Loucy (cell line): Measurements from ENCODE around the gene TFDP1.

Experiments used
- H2AFZ ChIP-seq: fragments of 200-600 bp; sonication (generic); 2 replicates; pipeline ENCODE4 v1.6.0; 2016; ENCODE audit warnings: antibody characterized with exemption, mild to moderate bottlenecking, low read length, moderate library complexity
- H3F3A ChIP-seq: fragments of 200-600 bp; 2 replicates; pipeline ENCODE4 v1.6.0; 2016; ENCODE audit warnings: antibody characterized with exemption, low read depth, mild to moderate bottlenecking
- H3K27me3 ChIP-seq: fragments of 200-600 bp; sonication (generic); 2 replicates; pipeline ENCODE4 v1.6.1; 2014; ENCODE audit warnings: low read length, mild to moderate bottlenecking; ENCODE audit not compliant: insufficient read depth, poor library complexity, severe bottlenecking
- H3K36me3 ChIP-seq: fragments of 200-600 bp; sonication (generic); 2 replicates; pipeline ENCODE4 v1.6.1; 2016; ENCODE audit warnings: low read length; ENCODE audit not compliant: insufficient read depth
- H3K4me1 ChIP-seq: fragments of 200-600 bp; sonication (generic); 2 replicates; pipeline ENCODE4 v1.5.1; 2014; ENCODE audit warnings: low read length, mild to moderate bottlenecking; ENCODE audit not compliant: insufficient read depth, poor library complexity, severe bottlenecking
- H3K4me2 ChIP-seq: fragments of 200-600 bp; sonication (generic); 2 replicates; pipeline ENCODE4 v1.6.0; 2014; ENCODE audit warnings: antibody characterized with exemption, low read length, low read depth, mild to moderate bottlenecking; ENCODE audit not compliant: poor library complexity, severe bottlenecking
- H3K4me3 ChIP-seq: fragments of 200-600 bp; sonication (generic); 2 replicates; pipeline ENCODE4 v1.5.1; 2014; ENCODE audit warnings: low read length, mild to moderate bottlenecking, mixed read lengths; ENCODE audit not compliant: poor library complexity, severe bottlenecking
- H3K79me2 ChIP-seq: fragments of 200-600 bp; sonication (generic); 2 replicates; pipeline ENCODE4 v1.6.1; 2014; ENCODE audit warnings: low read length; ENCODE audit not compliant: insufficient read depth
- H3K9ac ChIP-seq: fragments of 200-600 bp; sonication (generic); 2 replicates; pipeline ENCODE4 v1.6.0; 2014; ENCODE audit warnings: mild to moderate bottlenecking, low read depth, low read length, moderate library complexity; ENCODE audit not compliant: poor library complexity, severe bottlenecking
- H3K9me2 ChIP-seq: fragments of 200-600 bp; sonication (generic); replicated peaks from 2 replicates; pipeline ENCODE4 v1.6.1; 2016; ENCODE audit warnings: low read depth, low read length, mixed read lengths
- H3K9me3 ChIP-seq: fragments of 200-600 bp; sonication (generic); 2 replicates; pipeline ENCODE4 v1.6.1; 2014; ENCODE audit warnings: mild to moderate bottlenecking, antibody characterized with exemption, low read length, low read depth; ENCODE audit not compliant: insufficient read depth
- H4K20me1 ChIP-seq: fragments of 200-600 bp; sonication (generic); 2 replicates; pipeline ENCODE4 v1.6.0; 2014; ENCODE audit warnings: antibody characterized with exemption, low read length, mild to moderate bottlenecking; ENCODE audit not compliant: insufficient read depth, poor library complexity, severe bottlenecking
- EZH2phosphoT487 ChIP-seq: fragments of 200-600 bp; IDR thresholded peaks from 2 replicates; pipeline ENCODE4 v1.6.1; 2018; ENCODE audit warnings: antibody characterized with exemption, mild to moderate bottlenecking, moderate library complexity, borderline replicate concordance
- TF ChIP-seq, protein P1 (sequence below): fragments of 200-600 bp; sonication (generic); conservative IDR thresholded peaks from 2 replicates; pipeline ENCODE4 v1.5.1; 2014; ENCODE audit warnings: mild to moderate bottlenecking, antibody characterized with exemption, low read length

Gene TFDP1

DNA sequence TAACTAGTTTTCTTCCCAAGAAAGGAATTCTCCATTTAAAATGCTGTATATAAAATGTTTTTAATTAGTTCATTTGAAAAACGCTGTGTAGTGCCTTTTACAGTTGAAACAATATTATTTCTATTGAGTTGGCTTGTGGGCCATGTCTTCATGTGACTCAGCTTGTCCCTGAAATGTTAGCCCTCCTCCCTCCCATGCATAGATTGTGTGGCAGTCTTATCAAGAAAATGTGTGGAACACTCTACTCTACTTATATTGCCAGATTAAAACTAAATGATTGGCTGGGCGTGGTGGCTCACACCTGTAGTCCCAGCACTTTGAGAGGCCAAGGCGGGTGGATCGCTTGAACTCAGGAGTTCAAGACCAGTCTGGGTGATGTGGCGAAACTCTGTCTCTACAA lies 33.4 kb downstream of the TFDP1 start:
- H3F3A ChIP-seq: no peaks in the 10 kb centered on the region
- no peak overlapping the region for H3K9ac ChIP-seq
- H3K9me3 ChIP-seq: no peaks in the 10 kb centered on the region
- no peaks in the 10 kb centered on the region for H3K4me1 ChIP-seq
- no peaks in the 10 kb centered on the region for H3K79me2 ChIP-seq
- H3K9me2 ChIP-seq: no peaks in the 10 kb centered on the region
- H3K27me3 ChIP-seq: no peaks in the 10 kb centered on the region
- no peak overlapping the region for H2AFZ ChIP-seq
- no peaks in the 10 kb centered on the region for H3K36me3 ChIP-seq
- H3K4me2 ChIP-seq: no peak overlapping the region
- TF ChIP-seq, protein P1, sequence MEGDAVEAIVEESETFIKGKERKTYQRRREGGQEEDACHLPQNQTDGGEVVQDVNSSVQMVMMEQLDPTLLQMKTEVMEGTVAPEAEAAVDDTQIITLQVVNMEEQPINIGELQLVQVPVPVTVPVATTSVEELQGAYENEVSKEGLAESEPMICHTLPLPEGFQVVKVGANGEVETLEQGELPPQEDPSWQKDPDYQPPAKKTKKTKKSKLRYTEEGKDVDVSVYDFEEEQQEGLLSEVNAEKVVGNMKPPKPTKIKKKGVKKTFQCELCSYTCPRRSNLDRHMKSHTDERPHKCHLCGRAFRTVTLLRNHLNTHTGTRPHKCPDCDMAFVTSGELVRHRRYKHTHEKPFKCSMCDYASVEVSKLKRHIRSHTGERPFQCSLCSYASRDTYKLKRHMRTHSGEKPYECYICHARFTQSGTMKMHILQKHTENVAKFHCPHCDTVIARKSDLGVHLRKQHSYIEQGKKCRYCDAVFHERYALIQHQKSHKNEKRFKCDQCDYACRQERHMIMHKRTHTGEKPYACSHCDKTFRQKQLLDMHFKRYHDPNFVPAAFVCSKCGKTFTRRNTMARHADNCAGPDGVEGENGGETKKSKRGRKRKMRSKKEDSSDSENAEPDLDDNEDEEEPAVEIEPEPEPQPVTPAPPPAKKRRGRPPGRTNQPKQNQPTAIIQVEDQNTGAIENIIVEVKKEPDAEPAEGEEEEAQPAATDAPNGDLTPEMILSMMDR: no peak
- TF ChIP-seq EZH2phosphoT487: no peak
- no peaks in the 10 kb centered on the region for H4K20me1 ChIP-seq
- no peak overlapping the region for H3K4me3 ChIP-seq

DNA sequence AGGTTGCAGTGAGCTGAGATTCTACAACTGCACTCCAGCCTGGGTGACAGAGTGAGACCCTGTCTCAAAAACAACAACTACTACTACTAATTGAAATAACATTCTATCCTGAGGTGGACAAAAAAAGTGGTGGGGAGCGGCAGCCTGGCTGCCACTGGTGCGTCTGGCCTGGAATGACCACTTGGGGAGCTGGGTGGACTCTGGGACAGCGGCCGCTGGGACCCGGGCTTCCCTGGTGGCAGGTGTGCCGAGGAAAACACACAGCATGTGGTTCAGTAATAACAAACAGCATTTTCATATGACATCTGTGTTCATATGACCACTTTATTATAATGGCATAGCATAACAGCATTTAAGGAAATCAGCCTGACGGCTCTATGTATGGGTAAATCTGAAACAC lies 33.9 kb downstream of the TFDP1 start:
- H3K79me2 ChIP-seq: no peaks in the 10 kb centered on the region
- no peak overlapping the region for H2AFZ ChIP-seq
- H3F3A ChIP-seq: no peaks in the 10 kb centered on the region
- no peak for TF ChIP-seq EZH2phosphoT487
- TF ChIP-seq, protein P1: no peak
- H3K4me3 ChIP-seq: no peak overlapping the region
- H3K9ac ChIP-seq: no peak overlapping the region
- H4K20me1 ChIP-seq: no peaks in the 10 kb centered on the region
- H3K27me3 ChIP-seq: no peaks in the 10 kb centered on the region
- H3K4me2 ChIP-seq: no peak overlapping the region
- H3K9me3 ChIP-seq: no peaks in the 10 kb centered on the region
- no peaks in the 10 kb centered on the region for H3K4me1 ChIP-seq
- H3K36me3 ChIP-seq: no peaks in the 10 kb centered on the region
- H3K9me2 ChIP-seq: no peaks in the 10 kb centered on the region

GRCh38 chr13:113620036-113620796 lies 35.7 kb downstream of the TFDP1 start:
- Histone ChIP-seq H3K4me1 (no peaks in the 10 kb centered on the region), H4K20me1 (no peaks in the 10 kb centered on the region), H3F3A (no peaks in the 10 kb centered on the region), H2AFZ (no peak overlapping the region), H3K9me2 (no peaks in the 10 kb centered on the region), H3K4me3 (no peak overlapping the region), H3K9ac (no peak overlapping the region), H3K9me3 (no peaks in the 10 kb centered on the region), H3K79me2 (no peaks in the 10 kb centered on the region), H3K27me3 (no peaks in the 10 kb centered on the region), H3K4me2 (no peak overlapping the region), H3K36me3 (no peaks in the 10 kb centered on the region)
- no peak for TF ChIP-seq EZH2phosphoT487
- TF ChIP-seq, protein P1: no peak
